WTC11 (cell line): ENCODE results near the gene RREB1.

Experiments used
- CTCF ChIP-seq: fragments of 200-600 bp; IDR thresholded peaks from 2 replicates; pipeline ENCODE4 v1.8.0; 2022; ENCODE audit warnings: antibody characterized with exemption
- ERG ChIP-seq: fragments of 250-450 bp; sonication (Bioruptor Pico); IDR thresholded peaks from 2 replicates; pipeline ENCODE4 v1.8.0; 2021; ENCODE audit warnings: mild to moderate bottlenecking
- JUN ChIP-seq: sonication (generic); formaldehyde crosslinking; IDR thresholded peaks from 2 replicates; pipeline ENCODE4 v1.8.0; 2023; ENCODE audit warnings: mild to moderate bottlenecking, missing genetic modification reagents
- ZBTB43 ChIP-seq: sonication (generic); formaldehyde crosslinking; IDR thresholded peaks from 2 replicates; pipeline ENCODE4 v1.8.1; 2023; ENCODE audit warnings: mild to moderate bottlenecking, missing genetic modification reagents

- TF ChIP-seq ERG (CRISPR knock-in tag), result no peak
- TF ChIP-seq CTCF, result no peak
- no peak for TF ChIP-seq ZBTB43 (CRISPR knock-in tag)
- TF ChIP-seq JUN (CRISPR knock-in tag), result no peak
Observed at GRCh38 chr6:7224731-7225130, 117.0 kb downstream of the RREB1 start.
